HG03457 (cell line): Measurements from ENCODE around the gene MDC1.
A peak's percentile ranks its signal among the peaks of the same experiment; 100 is the strongest.
"Not testable (repeated sequence)": the region's sequence is repeated elsewhere in the genome, so short reads cannot be mapped to it uniquely, and the experiment has no call there.

Experiments used
- ATAC-seq: cut with Tn5 transposase; IDR thresholded peaks from one replicate; pipeline ENCODE4 v1.9.1; 2021; ENCODE audit warnings: moderate number of reproducible peaks; ENCODE audit not compliant: unreplicated experiment

The MDC1 gene

DNA sequence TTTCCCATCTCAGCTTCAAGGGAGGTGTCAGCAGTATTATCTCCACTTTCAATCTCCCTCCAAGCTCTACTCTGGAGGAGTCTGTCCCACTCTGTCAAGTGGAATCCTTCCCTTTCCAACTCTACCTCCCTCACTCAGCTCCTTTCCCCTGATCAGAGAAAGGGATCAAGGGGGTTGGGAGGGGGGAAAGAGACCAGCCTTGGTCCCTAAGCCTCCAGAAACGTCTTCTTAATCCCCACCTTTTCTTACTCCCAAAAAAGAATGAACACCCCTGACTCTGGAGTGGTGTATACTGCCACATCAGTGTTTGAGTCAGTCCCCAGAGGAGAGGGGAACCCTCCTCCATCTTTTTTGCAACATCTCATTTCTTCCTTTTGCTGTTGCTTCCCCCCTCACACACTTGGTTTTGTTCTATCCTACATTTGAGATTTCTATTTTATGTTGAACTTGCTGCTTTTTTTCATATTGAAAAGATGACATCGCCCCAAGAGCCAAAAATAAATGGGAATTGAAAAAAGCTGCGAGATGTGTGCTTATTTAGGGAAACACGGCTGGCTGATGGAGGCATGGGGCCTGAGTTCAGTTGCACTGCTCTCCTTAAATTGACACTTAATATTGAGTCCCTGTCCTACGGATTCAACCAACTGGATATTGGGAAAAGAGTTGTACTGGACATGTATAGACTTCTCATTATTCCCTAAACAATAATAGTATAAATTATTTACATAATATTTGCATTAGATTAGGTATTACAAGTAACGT is 8.0 kb upstream of the MDC1 start:
- ATAC-seq: no peak

- not testable (repeated sequence) for ATAC-seq
Measured at GRCh38 chr6:30723843-30724741, 7.0 kb upstream of the MDC1 start.

GRCh38 chr6:30723159-30723842 is 6.2 kb upstream of the MDC1 start:
- not testable (repeated sequence) for ATAC-seq

- ATAC-seq: no peak
Measured at GRCh38 chr6:30722280-30723112, 5.4 kb upstream of the MDC1 start.

DNA sequence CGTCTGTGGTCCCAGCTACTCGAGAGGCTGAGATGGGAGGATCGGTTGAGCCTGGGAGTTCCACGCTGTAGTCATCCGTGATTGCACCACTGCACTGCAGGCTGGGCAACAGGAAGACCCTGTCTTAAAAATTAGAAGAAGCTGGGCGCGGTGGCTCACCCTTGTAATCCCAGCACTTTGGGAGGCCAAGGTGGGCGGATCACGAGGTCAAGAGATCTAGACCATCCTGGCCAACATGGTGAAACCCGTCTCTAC is 4.9 kb upstream of the MDC1 start:
- ATAC-seq: not testable (repeated sequence)

GRCh38 chr6:30721198-30722024 is 4.3 kb upstream of the MDC1 start:
- no peak for ATAC-seq

- ATAC-seq: no peak
Measured at GRCh38 chr6:30720738-30721197, 3.7 kb upstream of the MDC1 start.

DNA sequence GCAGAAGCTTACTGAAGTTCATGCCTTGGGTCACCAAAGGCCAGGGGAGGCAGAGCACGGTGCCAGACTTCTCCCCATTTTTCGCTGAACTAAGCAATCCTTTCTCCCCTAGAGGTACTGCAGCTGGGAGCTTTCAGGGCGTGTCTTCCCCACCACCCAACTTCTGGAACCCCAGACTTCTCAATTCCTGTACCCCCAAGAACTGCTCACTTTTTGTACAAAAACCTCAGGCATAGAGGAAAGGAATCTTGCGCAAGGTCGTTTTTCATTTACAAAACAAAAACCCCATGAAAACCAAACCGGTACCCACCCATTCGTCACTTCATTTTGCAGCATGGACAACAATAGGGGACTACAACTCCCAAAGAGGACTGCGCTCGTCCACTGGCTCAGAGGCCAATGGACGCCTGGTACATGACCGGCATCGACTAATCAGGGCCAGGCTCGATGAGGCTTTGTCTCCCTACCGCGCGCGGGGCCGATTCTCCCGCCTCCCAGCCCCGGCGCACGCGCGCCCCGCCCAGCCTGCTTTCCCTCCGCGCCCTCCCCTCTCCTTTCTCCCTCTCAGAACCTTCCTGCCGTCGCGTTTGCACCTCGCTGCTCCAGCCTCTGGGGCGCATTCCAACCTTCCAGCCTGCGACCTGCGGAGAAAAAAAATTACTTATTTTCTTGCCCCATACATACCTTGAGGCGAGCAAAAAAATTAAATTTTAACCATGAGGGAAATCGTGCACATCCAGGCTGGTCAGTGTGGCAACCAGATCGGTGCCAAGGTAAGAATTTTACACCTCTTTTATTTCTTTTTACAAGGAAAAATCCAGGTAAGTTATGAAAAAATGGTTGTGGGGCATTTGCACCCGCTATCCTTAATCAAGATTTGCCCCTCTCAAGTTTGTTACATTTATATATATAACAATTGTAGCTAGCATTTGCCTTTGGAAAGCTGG is 3.0 kb upstream of the MDC1 start, which contains the start of gene TUBB:
Gene TUBB, plus strand, starts transcription at position 562 of the 947 bp plus-strand sequence. Its CDS starts 155 bp downstream, at position 717.
- ATAC-seq: peak; percentile 35

DNA sequence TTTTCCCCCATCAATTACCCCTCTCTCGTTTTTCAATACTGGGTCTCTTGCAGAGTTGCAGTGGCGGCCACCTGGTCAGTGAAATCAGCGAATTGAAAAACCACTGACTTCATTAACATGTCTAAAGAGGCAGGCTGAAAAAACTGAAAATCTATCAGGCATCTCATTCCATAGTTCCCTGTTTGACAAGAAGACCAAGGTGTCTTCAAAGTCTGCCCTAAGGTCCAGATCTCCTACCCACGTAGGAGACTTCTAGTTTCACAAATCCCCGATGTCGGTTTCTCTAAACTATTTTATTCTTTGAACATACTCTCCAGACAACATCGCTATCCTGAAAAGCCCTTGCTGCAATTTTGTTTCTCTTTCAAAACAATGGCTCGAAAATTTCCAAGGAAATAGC is 2.3 kb upstream of the MDC1 start:
- ATAC-seq: no peak

DNA sequence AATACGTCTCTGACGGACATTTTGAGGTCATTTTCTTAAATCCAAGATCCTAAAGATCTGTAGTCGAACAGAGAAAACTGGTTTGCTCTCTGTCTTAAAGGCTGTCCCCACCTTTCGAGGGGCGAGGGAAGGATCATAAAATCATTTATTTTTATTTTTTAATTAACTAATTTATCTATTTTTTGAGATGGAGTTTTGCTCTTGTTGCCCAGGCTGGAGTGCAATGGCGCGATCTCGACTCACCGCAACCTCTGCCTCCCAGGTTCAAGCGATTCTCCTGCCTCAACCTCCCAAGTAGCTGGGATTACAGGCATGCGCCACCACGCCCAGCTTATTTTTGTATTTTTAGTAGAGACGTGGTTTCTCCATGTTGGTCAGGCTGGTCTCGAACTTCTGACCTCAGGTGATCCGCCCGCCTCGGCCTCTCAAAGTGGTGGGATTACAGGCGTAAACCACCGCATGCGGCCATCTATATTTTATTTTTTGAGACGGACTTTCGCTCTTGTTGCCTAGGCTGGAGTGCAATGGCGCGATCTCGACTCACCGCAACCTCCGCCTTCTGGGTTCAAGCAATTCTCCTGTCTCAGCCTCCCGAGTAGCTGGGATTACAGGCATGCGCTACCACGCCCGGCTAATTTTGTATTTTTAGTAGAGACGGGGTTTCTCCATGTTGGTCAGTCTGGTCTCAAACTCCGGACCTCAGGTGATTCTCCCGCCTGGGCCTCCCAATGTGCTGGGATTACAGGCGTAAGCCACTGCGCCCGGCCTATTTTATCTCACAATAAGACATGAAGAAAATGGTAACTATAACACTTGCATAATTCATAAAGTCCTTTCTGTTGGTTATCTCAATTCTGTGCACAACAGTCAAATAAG is 1.0 kb upstream of the MDC1 start:
- not testable (repeated sequence) for ATAC-seq

DNA sequence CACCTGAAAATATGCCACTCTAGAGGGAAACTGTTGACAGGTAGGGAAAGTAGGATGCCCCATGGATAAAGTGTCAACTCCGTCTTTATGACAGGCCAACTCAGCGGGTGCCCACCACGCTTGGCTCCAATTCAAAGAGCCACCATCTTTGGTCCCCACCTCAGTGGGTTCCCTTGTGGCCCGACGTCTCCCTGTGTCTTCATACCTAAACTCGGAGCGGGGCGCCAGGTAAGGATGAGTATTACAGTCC is 277 bp downstream of the MDC1 start:
- no peak for ATAC-seq

GRCh38 chr6:30714263-30714662 is 2.8 kb downstream of the MDC1 start:
- no peak for ATAC-seq

GRCh38 chr6:30712441-30712945 is 4.6 kb downstream of the MDC1 start:
- no peak for ATAC-seq

DNA sequence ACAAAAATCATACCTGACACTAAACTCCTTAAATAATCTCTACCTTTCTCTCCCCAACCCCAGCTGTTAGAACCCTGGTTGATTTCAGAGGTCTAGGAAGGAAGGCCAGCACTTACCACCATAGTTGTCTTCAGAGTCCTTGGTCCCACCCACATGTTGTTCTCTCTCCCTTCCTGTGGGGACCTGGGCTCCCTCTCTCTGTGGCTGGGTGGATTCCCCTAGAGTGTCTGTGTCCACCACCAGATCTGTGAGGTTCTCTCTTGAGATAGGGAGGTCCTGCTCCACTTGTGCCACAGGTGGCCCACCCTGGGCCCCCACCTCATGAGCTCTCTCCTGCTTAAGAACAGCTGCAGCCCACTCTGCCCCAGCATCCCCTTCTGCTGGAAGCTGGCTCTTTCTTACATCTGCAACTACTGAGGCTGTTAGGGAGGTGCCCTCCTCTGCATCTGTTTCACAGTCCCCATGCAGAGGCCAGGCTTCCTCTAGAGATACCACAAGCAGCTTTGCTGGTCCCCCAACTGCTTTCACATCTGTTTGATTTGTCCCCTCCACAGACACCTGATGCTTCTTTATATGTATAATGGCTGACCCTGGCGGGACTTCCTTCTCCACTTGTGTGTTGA is 5.2 kb downstream of the MDC1 start:
- no peak for ATAC-seq

- ATAC-seq: no peak
Measured at GRCh38 chr6:30709101-30709868, 7.8 kb downstream of the MDC1 start.

- ATAC-seq: no peak
Measured at GRCh38 chr6:30707281-30707850, 9.7 kb downstream of the MDC1 start.
